IMR-90 (cell line): Measurements from ENCODE around the gene MCF2L. TPM values are rescaled to one million over a fixed set of nuclear protein-coding genes. Genes with fewer than 3 reads are reported as not detected.

ENCODE experiments used
- ATAC-seq: fragments of 200-7000 bp; cut with Tn5 transposase; 2 replicates; pipeline ENCODE4 v1.9.1; 2020; ENCODE audit warnings: low read depth, mild to moderate bottlenecking, moderate library complexity
- BruUV-seq: library from RNA; stranded (reverse); fragments of 400-500 nt; replicated peaks from 2 replicates; lab custom pipeline; 2021; lab: Mats Ljungman, UMichigan
- CTCF ChIA-PET: fragments of 300-600 bp; formaldehyde crosslinking; extraction: SDS; loops from one replicate; lab custom pipeline; 2021; ENCODE audit warnings: antibody characterized with exemption; lab: Yijun Ruan, JAX
- POLR2A ChIA-PET: fragments of 300-600 bp; sonication (Branson Sonifier 250); formaldehyde crosslinking; loops from one replicate; lab custom pipeline; 2022; ENCODE audit warnings: antibody characterized with exemption; ENCODE audit not compliant: unreplicated experiment; lab: Charles Lee
- DNase-seq: peaks from one replicate; pipeline ENCODE4 v3.0.0; 2013
- H2AFZ ChIP-seq: replicated peaks from 2 replicates; pipeline ENCODE3; 2013; ENCODE audit warnings: low read length, mild to moderate bottlenecking; ENCODE audit not compliant: poor library complexity
- H2AK5ac ChIP-seq: 2 replicates; pipeline ENCODE4 v1.6.1; 2013; ENCODE audit warnings: low read depth, low read length, inconsistent platforms
- H2AK9ac ChIP-seq: replicated peaks from 2 replicates; pipeline ENCODE3; 2013; ENCODE audit warnings: mild to moderate bottlenecking, low read depth, low read length, moderate library complexity; ENCODE audit not compliant: poor library complexity
- H2BK120ac ChIP-seq: 2 replicates; pipeline ENCODE4 v1.6.1; 2013; ENCODE audit warnings: low read depth, low read length, inconsistent platforms
- H2BK15ac ChIP-seq: 3 replicates; pipeline ENCODE4 v1.6.1; 2013; ENCODE audit warnings: low read depth, low read length, inconsistent platforms
- H2BK20ac ChIP-seq: 2 replicates; pipeline ENCODE4 v1.6.1; 2013; ENCODE audit warnings: low read depth, mild to moderate bottlenecking, inconsistent platforms, low read length, moderate library complexity
- H2BK5ac ChIP-seq: 2 replicates; pipeline ENCODE4 v1.6.1; 2013; ENCODE audit warnings: mild to moderate bottlenecking, low read depth, low read length, inconsistent platforms; ENCODE audit not compliant: poor library complexity, severe bottlenecking
- H3K14ac ChIP-seq: replicated peaks from 2 replicates; pipeline ENCODE4 v1.6.1; 2013; ENCODE audit warnings: low read depth, low read length, inconsistent platforms
- H3K18ac ChIP-seq: 2 replicates; pipeline ENCODE4 v1.6.1; 2013; ENCODE audit warnings: low read depth, low read length, control low read depth
- H3K23ac ChIP-seq: 2 replicates; pipeline ENCODE4 v1.6.1; 2013; ENCODE audit warnings: low read depth, low read length, inconsistent platforms
- H3K27ac ChIP-seq: 2 replicates; pipeline ENCODE4 v1.5.1; 2013; ENCODE audit warnings: mild to moderate bottlenecking, control low read depth, low read length; ENCODE audit not compliant: insufficient read depth
- H3K27me3 ChIP-seq: 2 replicates; pipeline ENCODE4 v1.6.1; 2013; ENCODE audit warnings: low read length; ENCODE audit not compliant: control insufficient read depth, insufficient read depth
- H3K36me3 ChIP-seq: 2 replicates; pipeline ENCODE4 v1.6.1; 2013; ENCODE audit warnings: low read length, mixed read lengths; ENCODE audit not compliant: control insufficient read depth, insufficient read depth
- H3K4ac ChIP-seq: 2 replicates; pipeline ENCODE4 v1.6.1; 2013; ENCODE audit warnings: low read depth, low read length, inconsistent platforms
- H3K4me1 ChIP-seq: 2 replicates; pipeline ENCODE4 v1.6.1; 2013; ENCODE audit warnings: low read length, mixed read lengths; ENCODE audit not compliant: control insufficient read depth, insufficient read depth
- H3K4me2 ChIP-seq: 2 replicates; pipeline ENCODE4 v1.6.1; 2013; ENCODE audit warnings: low read depth, mild to moderate bottlenecking, control low read depth, low read length, moderate library complexity
- H3K4me3 ChIP-seq: 2 replicates; pipeline ENCODE4 v1.5.1; 2013; ENCODE audit warnings: low read depth, mild to moderate bottlenecking, control low read depth, low read length, moderate library complexity; ENCODE audit not compliant: insufficient read depth
- H3K56ac ChIP-seq: 2 replicates; pipeline ENCODE4 v1.6.1; 2013; ENCODE audit warnings: low read length, inconsistent platforms; ENCODE audit not compliant: insufficient read depth; ENCODE audit errors: extremely low read depth
- H3K79me1 ChIP-seq, 2 experiments: 2 replicates each; pipeline ENCODE4 v1.6.1; 2013; ENCODE audit warnings: low read length in 2 of 2, inconsistent platforms in 1 of 2, low read depth in 1 of 2
- H3K9ac ChIP-seq: 2 replicates; pipeline ENCODE4 v1.6.1; 2013; ENCODE audit warnings: low read depth, low read length, control low read depth
- H3K9me1 ChIP-seq: 2 replicates; pipeline ENCODE4 v1.6.1; 2013; ENCODE audit warnings: low read length, inconsistent platforms; ENCODE audit not compliant: insufficient read depth
- H3K9me3 ChIP-seq: 2 replicates; pipeline ENCODE4 v1.6.1; 2013; ENCODE audit warnings: low read length; ENCODE audit not compliant: control insufficient read depth, insufficient read depth
- H4K20me1 ChIP-seq: 2 replicates; pipeline ENCODE4 v1.6.1; 2013; ENCODE audit warnings: low read length, inconsistent platforms; ENCODE audit not compliant: insufficient read depth
- H4K5ac ChIP-seq: 2 replicates; pipeline ENCODE4 v1.6.1; 2013; ENCODE audit warnings: mild to moderate bottlenecking, low read depth, low read length, control low read depth
- H4K8ac ChIP-seq, 2 experiments: 2 replicates each; pipeline ENCODE4 v1.6.1; 2013; ENCODE audit warnings: low read depth in 2 of 2, low read length in 2 of 2, control low read depth in 1 of 2, inconsistent platforms in 1 of 2
- H4K91ac ChIP-seq: 2 replicates; pipeline ENCODE4 v1.6.1; 2013; ENCODE audit warnings: low read depth, low read length, inconsistent platforms; ENCODE audit not compliant: insufficient read depth
- BHLHE40 ChIP-seq: fragments of 150-350 bp; IDR thresholded peaks from 2 replicates; pipeline ENCODE4 v1.6.1; 2016; ENCODE audit warnings: mild to moderate bottlenecking, low read depth, low read length
- CEBPB ChIP-seq: IDR thresholded peaks from 2 replicates; pipeline ENCODE4 v1.6.1; 2012; ENCODE audit warnings: low read depth, low read length, improper control_type of control experiment
- CHD1 ChIP-seq: IDR thresholded peaks from 2 replicates; pipeline ENCODE4 v1.6.1; 2012; ENCODE audit warnings: low read depth, low read length, improper control_type of control experiment
- CTCF ChIP-seq: conservative IDR thresholded peaks from 2 replicates; pipeline ENCODE4 v1.5.1; 2012; ENCODE audit warnings: mild to moderate bottlenecking, low read depth, low read length, improper control_type of control experiment
- FOS ChIP-seq: fragments of 150-350 bp; IDR thresholded peaks from 2 replicates; pipeline ENCODE4 v1.6.1; 2016; ENCODE audit warnings: low read depth, low read length
- MAFK ChIP-seq: IDR thresholded peaks from 2 replicates; pipeline ENCODE4 v1.6.1; 2012; ENCODE audit warnings: low read depth, low read length, improper control_type of control experiment
- MAZ ChIP-seq: IDR thresholded peaks from 2 replicates; pipeline ENCODE4 v1.6.1; 2012; ENCODE audit warnings: low read depth, mild to moderate bottlenecking, low read length, improper control_type of control experiment, moderate library complexity, borderline replicate concordance
- NFE2L2 ChIP-seq: fragments of 150-350 bp; IDR thresholded peaks from 2 replicates; pipeline ENCODE4 v1.6.1; 2016; ENCODE audit warnings: low read depth, mild to moderate bottlenecking, low read length
- POLR2A ChIP-seq: IDR thresholded peaks from 2 replicates; pipeline ENCODE4 v1.6.1; 2012; ENCODE audit warnings: mild to moderate bottlenecking, low read depth, low read length
- RAD21 ChIP-seq: IDR thresholded peaks from 2 replicates; pipeline ENCODE4 v1.6.1; 2012; ENCODE audit warnings: low read length, improper control_type of control experiment
- RCOR1 ChIP-seq: IDR thresholded peaks from 2 replicates; pipeline ENCODE4 v1.6.1; 2012; ENCODE audit warnings: mild to moderate bottlenecking, low read length, improper control_type of control experiment; ENCODE audit not compliant: insufficient replicate concordance
- RFX5 ChIP-seq: IDR thresholded peaks from 2 replicates; pipeline ENCODE4 v1.8.0; 2012; ENCODE audit warnings: low read depth, mild to moderate bottlenecking, low read length, moderate library complexity
- SMC3 ChIP-seq: fragments of 150-350 bp; IDR thresholded peaks from 2 replicates; pipeline ENCODE4 v1.6.1; 2016; ENCODE audit warnings: low read depth, mild to moderate bottlenecking, antibody characterized with exemption, low read length, moderate library complexity
- WGBS, 2 experiments: methylation state at CpG; one replicate each; pipeline versions ENCODE4 v1.1.5 to v1.1.7; 2013; ENCODE audit warnings: missing lambda C conversion rate in 2 of 2; ENCODE audit not compliant: insufficient read length in 1 of 2; ENCODE audit errors: extremely low coverage in 2 of 2; 5-methylcytosine and 5-hydroxymethylcytosine counted together
- dilution Hi-C: fragments of 300-500 bp; cut with HindIII; formaldehyde crosslinking; loops from one replicate; pipeline ENCODE4 v1.14.3; 2018; ENCODE audit warnings: low sequenced_read_pairs; ENCODE audit not compliant: unreplicated experiment
- in situ Hi-C: fragments of 300-500 bp; cut with MboI; formaldehyde crosslinking; loops from 3 replicates; pipeline ENCODE4 v1.14.3; 2019; ENCODE audit warnings: low sequenced_read_pairs, inconsistent platforms, mixed read lengths
- intact Hi-C: fragments of 100-400 bp; cut with micrococcal nuclease; formaldehyde crosslinking; loops from 2 replicates; pipeline ENCODE4 v1.10.0; 2022
- polyA plus RNA-seq, 3 experiments: library from polyadenylated mRNA; depleted of rRNA; stranded (reverse); fragments of >200 nt; gene quantifications; 2 replicates each; pipeline ENCODE4 v1.2.3, GENCODE V29; 2012; ENCODE audit warnings: low replicate concordance in 1 of 3
- total RNA-seq: library from RNA; depleted of rRNA; stranded (reverse); fragments of >200 nt; gene quantifications from 2 replicates; pipeline ENCODE4 v1.2.3, GENCODE V29; 2012
- TF ChIP-seq, protein P1 (sequence below): fragments of 150-350 bp; IDR thresholded peaks from 2 replicates; pipeline ENCODE4 v1.6.1; 2017; ENCODE audit warnings: mild to moderate bottlenecking, antibody characterized with exemption, low read length, low read depth
- TF ChIP-seq, protein P2 (sequence below): fragments of 150-350 bp; IDR thresholded peaks from 2 replicates; pipeline ENCODE4 v1.6.1; 2016; ENCODE audit warnings: low read depth, mild to moderate bottlenecking, low read length, moderate library complexity, borderline replicate concordance

Gene MCF2L
- total and polyA plus RNA-seq, 2 of the 4 experiments (the other 2 are of a cell fraction) = 0.18 TPM; not detected in 1

DNA sequence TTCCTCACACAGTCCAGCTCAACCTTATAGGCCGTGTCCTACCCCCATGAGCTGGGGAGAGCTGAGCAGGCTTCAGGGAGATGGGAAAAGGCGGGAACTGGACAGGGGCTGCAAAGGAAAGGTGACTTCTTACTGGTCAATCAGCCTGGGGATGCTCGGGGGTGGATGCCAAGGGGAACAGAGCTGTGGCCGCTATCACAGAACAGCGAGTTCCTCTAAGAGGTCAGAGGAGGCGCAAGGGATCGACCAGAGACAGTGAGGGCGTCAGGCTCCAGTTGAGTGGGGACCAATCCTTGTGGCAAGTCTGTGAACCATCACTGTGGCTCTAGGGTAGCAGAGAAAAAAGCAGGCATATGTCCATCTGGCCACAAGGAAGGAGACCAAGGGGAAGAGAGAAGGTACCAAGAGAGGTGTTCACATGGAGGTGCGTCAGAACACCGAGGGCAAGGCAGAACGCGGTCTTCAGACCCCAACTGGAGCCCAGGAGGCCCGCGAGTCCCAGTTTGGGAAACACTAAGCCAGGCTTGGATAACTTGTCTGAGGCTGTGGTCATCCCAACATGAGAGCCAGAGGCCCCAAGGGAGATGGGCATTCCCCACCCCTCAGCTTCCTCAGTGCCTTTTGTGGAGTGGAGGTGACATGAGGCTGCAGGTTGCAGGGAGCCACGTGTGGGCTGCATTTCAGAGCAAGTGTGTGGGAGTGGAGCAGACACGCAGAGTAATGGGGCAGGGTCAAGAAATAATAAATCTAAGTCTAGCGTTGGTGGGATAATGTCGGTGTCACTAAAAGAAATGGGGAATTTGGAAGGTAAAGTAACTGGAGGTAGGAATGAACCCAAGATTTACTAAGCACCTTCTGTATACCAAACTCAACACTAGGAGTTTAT is 157.5 kb downstream of the MCF2L start:
- no peaks in the 10 kb centered on the region for H3K9me3 ChIP-seq
- TF ChIP-seq MAZ = no peak
- no peak for TF ChIP-seq RAD21
- no peak for TF ChIP-seq BHLHE40
- no peak for TF ChIP-seq NFE2L2
- no peak for TF ChIP-seq CEBPB
- TF ChIP-seq, protein P1, sequence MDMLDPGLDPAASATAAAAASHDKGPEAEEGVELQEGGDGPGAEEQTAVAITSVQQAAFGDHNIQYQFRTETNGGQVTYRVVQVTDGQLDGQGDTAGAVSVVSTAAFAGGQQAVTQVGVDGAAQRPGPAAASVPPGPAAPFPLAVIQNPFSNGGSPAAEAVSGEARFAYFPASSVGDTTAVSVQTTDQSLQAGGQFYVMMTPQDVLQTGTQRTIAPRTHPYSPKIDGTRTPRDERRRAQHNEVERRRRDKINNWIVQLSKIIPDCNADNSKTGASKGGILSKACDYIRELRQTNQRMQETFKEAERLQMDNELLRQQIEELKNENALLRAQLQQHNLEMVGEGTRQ = no peak
- TF ChIP-seq CHD1 = no peak
- TF ChIP-seq RFX5 = no peak
- no peak for TF ChIP-seq SMC3
- no peak for TF ChIP-seq MAFK
- no peak for TF ChIP-seq RCOR1
- TF ChIP-seq CTCF = no peak
- TF ChIP-seq, protein P2, sequence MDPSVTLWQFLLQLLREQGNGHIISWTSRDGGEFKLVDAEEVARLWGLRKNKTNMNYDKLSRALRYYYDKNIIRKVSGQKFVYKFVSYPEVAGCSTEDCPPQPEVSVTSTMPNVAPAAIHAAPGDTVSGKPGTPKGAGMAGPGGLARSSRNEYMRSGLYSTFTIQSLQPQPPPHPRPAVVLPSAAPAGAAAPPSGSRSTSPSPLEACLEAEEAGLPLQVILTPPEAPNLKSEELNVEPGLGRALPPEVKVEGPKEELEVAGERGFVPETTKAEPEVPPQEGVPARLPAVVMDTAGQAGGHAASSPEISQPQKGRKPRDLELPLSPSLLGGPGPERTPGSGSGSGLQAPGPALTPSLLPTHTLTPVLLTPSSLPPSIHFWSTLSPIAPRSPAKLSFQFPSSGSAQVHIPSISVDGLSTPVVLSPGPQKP = no peak
- TF ChIP-seq FOS = no peak
- no peak for TF ChIP-seq POLR2A

More for the DNA sequence above, 157.5 kb downstream of the MCF2L start:
- Histone ChIP-seq H3K4me3 (no peak overlapping the region), H4K91ac (no peak overlapping the region), H3K4me2 (no peak overlapping the region), H3K14ac (no peak overlapping the region), H3K9ac (no peak overlapping the region), H3K9me1 (peaks cover 6% of the 10 kb centered on the region; the same call in 1 of the 2 replicates), H2AK9ac (no peak overlapping the region), H3K79me1 (no peaks in the 10 kb centered on the region), H2BK5ac (no peak overlapping the region), H3K27ac (no peak overlapping the region), H3K36me3 (no peaks in the 10 kb centered on the region), H3K4ac (no peak overlapping the region), H2AFZ (no peak overlapping the region), H2BK20ac (no peak overlapping the region), H2BK120ac (no peak overlapping the region), H4K5ac (no peak overlapping the region), H4K8ac (no peak overlapping the region), H2AK5ac (no peak overlapping the region), H3K56ac (no peak overlapping the region), H3K23ac (no peak overlapping the region), H3K27me3 (peaks cover 11% of the 10 kb centered on the region), H3K4me1 (peaks cover 3% of the 10 kb centered on the region; the same call in 1 of the 2 replicates), H2BK15ac (no peak overlapping the region), H4K20me1 (no peaks in the 10 kb centered on the region), H3K18ac (no peak overlapping the region)
- dilution Hi-C loops (no loop called here), in situ Hi-C loops (no loop called here), intact Hi-C loops (no loop called here)
- 90% methylated on average over 12 of the region's 18 CpGs; no CpG with 5 or more reads in 1 of the 2 experiments for WGBS, 2 experiments
- ChIA-PET CTCF (interaction anchor here (0.6 kb wide), 1 partner anchor 17 kb away, joined by 10 read pairs; no protein-coding TSS in a partner anchor), POLR2A (no interaction called here)
- no TSS peak for BruUV-seq
- ATAC-seq (no peak), DNase-seq (no peak)
